Endothelial cell of umbilical vein (primary cell): Measurements from ENCODE around the gene SLC15A3. TPM values are rescaled to one million over a fixed set of nuclear protein-coding genes. Genes with fewer than 3 reads are reported as not detected.

Source experiments
- BruUV-seq: library from RNA; stranded (reverse); fragments of 400-500 nt; replicated peaks from 2 replicates; lab custom pipeline; 2021; lab: Mats Ljungman, UMichigan
- CTCF ChIA-PET: fragments of 300-600, 350-600 bp; sonication (Branson Sonifier 250); formaldehyde crosslinking; loops from one replicate; lab custom pipeline; 2021; ENCODE audit warnings: antibody characterized with exemption, inconsistent platforms; lab: Charles Lee
- POLR2A ChIA-PET: fragments of 300-600, 350-600 bp; sonication (Branson Sonifier 250); formaldehyde crosslinking; loops from one replicate; lab custom pipeline; 2021; ENCODE audit warnings: antibody characterized with exemption, inconsistent platforms; lab: Charles Lee
- DNase-seq: peaks from one replicate; pipeline ENCODE4 v3.0.0-alpha.2; 2011; ENCODE audit warnings: low read depth, low spot score
- FAIRE-seq: peaks from 2 replicates; lab custom pipeline; 2011; peaks lifted over from hg19 to GRCh38; lab: Jason Lieb, UNC
- H2AFZ ChIP-seq: 2 replicates; pipeline ENCODE4 v1.6.0; 2012; ENCODE audit warnings: low read depth, low read length, control low read depth, inconsistent platforms
- H3K27ac ChIP-seq: 2 replicates; pipeline ENCODE4 v1.5.1; 2011; ENCODE audit warnings: low read depth, mild to moderate bottlenecking, control low read depth, low read length, moderate library complexity; ENCODE audit not compliant: insufficient read depth
- H3K27me3 ChIP-seq, 2 experiments: 2 replicates each; pipeline versions ENCODE4 v1.6.0 to v1.6.1; 2011; ENCODE audit warnings: low read length in 2 of 2, mixed read lengths in 1 of 2; ENCODE audit not compliant: control insufficient read depth in 2 of 2, insufficient read depth in 2 of 2
- H3K36me3 ChIP-seq, 2 experiments: 2 replicates in 1 of 2; 3 replicates in 1 of 2; pipeline ENCODE4 v1.5.1; 2011; ENCODE audit warnings: low read length in 2 of 2, mild to moderate bottlenecking in 1 of 2, moderate library complexity in 1 of 2; ENCODE audit not compliant: control insufficient read depth in 2 of 2, insufficient read depth in 2 of 2; ENCODE audit errors: extremely low read depth in 1 of 2
- H3K4me1 ChIP-seq: 3 replicates; pipeline ENCODE4 v1.5.1; 2011; ENCODE audit warnings: mild to moderate bottlenecking, low read length; ENCODE audit not compliant: control insufficient read depth, insufficient read depth; ENCODE audit errors: extremely low read depth
- H3K4me2 ChIP-seq: 2 replicates; pipeline ENCODE4 v1.6.1; 2011; ENCODE audit warnings: low read length, control low read depth, mixed read lengths; ENCODE audit not compliant: insufficient read depth
- H3K4me3 ChIP-seq, 3 experiments: fragments of 200-600 bp in 1 of 3; sonication (generic), shearing (Covaris generic) in 1 of 3; replicated peaks in 1 of 3; 2 replicates each; pipeline ENCODE4 v1.5.1; 2011 to 2016; ENCODE audit warnings: control low read depth in 3 of 3, low read length in 3 of 3, mild to moderate bottlenecking in 2 of 3, inconsistent platforms in 1 of 3, low read depth in 1 of 3, moderate library complexity in 1 of 3; ENCODE audit not compliant: insufficient read depth in 1 of 3
- H3K79me2 ChIP-seq: 2 replicates; pipeline ENCODE4 v1.6.0; 2012; ENCODE audit warnings: low read length, inconsistent platforms; ENCODE audit not compliant: control insufficient read depth, insufficient read depth
- H3K9ac ChIP-seq: replicated peaks from 2 replicates; pipeline ENCODE3; 2011; ENCODE audit warnings: low read length, control low read depth; ENCODE audit not compliant: insufficient read depth; ENCODE audit errors: extremely low read depth
- H3K9me1 ChIP-seq: replicated peaks from 3 replicates; pipeline ENCODE4 v1.6.0; 2011; ENCODE audit warnings: mild to moderate bottlenecking, low read length; ENCODE audit not compliant: control insufficient read depth, insufficient read depth; ENCODE audit errors: extremely low read depth
- H3K9me3 ChIP-seq: replicated peaks from 2 replicates; pipeline ENCODE4 v1.5.1; 2012; ENCODE audit warnings: low read length, inconsistent platforms; ENCODE audit not compliant: control insufficient read depth, insufficient read depth
- H4K20me1 ChIP-seq: replicated peaks from 2 replicates; pipeline ENCODE3; 2011; ENCODE audit warnings: mild to moderate bottlenecking, low read length; ENCODE audit not compliant: control insufficient read depth, insufficient read depth; ENCODE audit errors: extremely low read depth
- EZH2 ChIP-seq: IDR thresholded peaks from 2 replicates; pipeline ENCODE4 v1.6.1; 2012; ENCODE audit warnings: borderline replicate concordance, low read depth, mild to moderate bottlenecking, moderate library complexity, low read length, inconsistent platforms; ENCODE audit not compliant: severe bottlenecking
- FOS ChIP-seq: IDR thresholded peaks from 2 replicates; pipeline ENCODE4 v1.6.1; 2011; ENCODE audit warnings: mild to moderate bottlenecking, low read length, moderate library complexity, borderline replicate concordance; ENCODE audit not compliant: insufficient read depth
- GATA2 ChIP-seq: IDR thresholded peaks from 2 replicates; pipeline ENCODE4 v1.7.0; 2011; ENCODE audit warnings: low read depth, mild to moderate bottlenecking, moderate library complexity, mixed read lengths, low read length; ENCODE audit not compliant: insufficient read length, insufficient read depth
- JUN ChIP-seq: IDR thresholded peaks from 2 replicates; pipeline ENCODE4 v1.6.1; 2011; ENCODE audit warnings: borderline replicate concordance, low read depth; ENCODE audit not compliant: insufficient read length, insufficient read depth
- MYC ChIP-seq: IDR thresholded peaks from one replicate; pipeline ENCODE4 v1.6.1; 2011; ENCODE audit warnings: mild to moderate bottlenecking, low read depth, low read length
- POLR2A ChIP-seq: IDR thresholded peaks from 2 replicates; pipeline ENCODE4 v1.6.1; 2012; ENCODE audit warnings: low read depth, mild to moderate bottlenecking, control low read depth, low read length
- POLR2AphosphoS5 ChIP-seq: IDR thresholded peaks from 2 replicates; pipeline ENCODE4 v1.6.1; 2012; ENCODE audit warnings: low read depth, mild to moderate bottlenecking, control low read depth, low read length, moderate library complexity; ENCODE audit not compliant: insufficient read depth
- dilution Hi-C: fragments of 300-500 bp; cut with MboI; formaldehyde crosslinking; loops from one replicate; pipeline ENCODE4 v1.15.0; 2019; ENCODE audit warnings: low sequenced_read_pairs; ENCODE audit not compliant: extremely low pct_ligation_motif_present
- intact Hi-C: fragments of 100-400 bp; cut with micrococcal nuclease; formaldehyde crosslinking; loops from one replicate; pipeline ENCODE4 v1.10.0; 2022
- polyA plus RNA-seq, 4 experiments: library from polyadenylated mRNA; depleted of rRNA in 3 of 4; stranded (reverse) in 3 of 4; unstranded in 1 of 4; fragments of >200 nt; gene quantifications; 2 replicates each; pipeline versions ENCODE4 v1.2.1 to v1.2.3, GENCODE V29; 2011 to 2012; ENCODE audit warnings: missing spikeins in 1 of 4
- total RNA-seq: library from RNA; stranded (reverse); gene quantifications from 2 replicates; pipeline ENCODE4 v1.2.3, GENCODE V29; 2021
- TF ChIP-seq, protein P1 (sequence below), 2 donors: IDR thresholded peaks; 1 replicate in 1 of 2; 2 replicates in 1 of 2; pipeline ENCODE4 v1.5.1; 2011; ENCODE audit warnings: low read length in 2 of 2, mild to moderate bottlenecking in 2 of 2, moderate library complexity in 2 of 2, control low read depth in 1 of 2, inconsistent platforms in 1 of 2, low read depth in 1 of 2; ENCODE audit not compliant: insufficient read depth in 1 of 2; ENCODE audit errors: extremely low read depth in 1 of 2
- TF ChIP-seq, protein P2 (sequence below): IDR thresholded peaks from 2 replicates; pipeline ENCODE4 v1.6.1; 2011; ENCODE audit not compliant: insufficient read depth, insufficient read length

The SLC15A3 gene
- total and polyA plus RNA-seq, 2 donors (not counting 3 experiments of a cell fraction or from before 2014, with no cell fraction given): 3.3 to 4.4 TPM

DNA sequence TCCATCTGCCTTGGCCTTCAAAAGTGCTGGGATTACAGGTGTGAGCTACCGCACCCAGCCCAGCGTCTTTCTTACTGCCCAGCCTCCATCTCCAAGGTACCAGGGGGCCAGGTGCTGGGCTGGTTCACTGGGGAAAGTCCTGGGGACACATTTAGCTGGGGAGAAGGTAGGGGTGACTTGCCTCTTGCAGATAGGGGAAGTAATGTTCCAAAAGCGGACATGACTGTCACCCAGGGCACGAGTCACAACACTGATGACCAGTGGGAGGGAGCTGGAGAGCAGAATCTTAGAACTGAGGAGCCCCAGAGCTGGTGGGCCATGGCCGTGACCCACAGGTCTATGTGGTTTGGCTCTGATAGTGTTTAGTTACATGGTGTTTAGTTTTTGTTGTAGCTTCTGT lies 2.4 kb upstream of the SLC15A3 start:
- no peak for FAIRE-seq
- H4K20me1 ChIP-seq: no peaks in the 10 kb centered on the region
- no peak overlapping the region for H3K9ac ChIP-seq
- peaks cover 2 to 13% of the 10 kb centered on the region in 2 experiments for H3K27me3 ChIP-seq
- dilution Hi-C loops: no loop called here
- intact Hi-C loops: no loop called here
- no peak overlapping the region for H2AFZ ChIP-seq
- H3K36me3 ChIP-seq: no peaks in the 10 kb centered on the region
- H3K9me1 ChIP-seq: no peaks in the 10 kb centered on the region
- H3K4me1 ChIP-seq: peaks cover 10% of the 10 kb centered on the region
- no peak overlapping the region for H3K4me2 ChIP-seq
- no peak for DNase-seq
- no peak overlapping the region for H3K27ac ChIP-seq
- no peaks in the 10 kb centered on the region for H3K79me2 ChIP-seq
- ChIA-PET CTCF (interaction anchor here (1.0 to 2.0 kb wide), 5 partner anchors 9 to 176 kb away, joined by 3 to 8 read pairs (median 5); no protein-coding TSS in a partner anchor), POLR2A (no interaction called here)
- H3K4me3 ChIP-seq: no peak overlapping the region
- TF ChIP-seq POLR2A (no peak), GATA2 (no peak), JUN (no peak), MYC (no peak), FOS (no peak), EZH2 (no peak), POLR2AphosphoS5 (no peak)
- TF ChIP-seq, protein P1, sequence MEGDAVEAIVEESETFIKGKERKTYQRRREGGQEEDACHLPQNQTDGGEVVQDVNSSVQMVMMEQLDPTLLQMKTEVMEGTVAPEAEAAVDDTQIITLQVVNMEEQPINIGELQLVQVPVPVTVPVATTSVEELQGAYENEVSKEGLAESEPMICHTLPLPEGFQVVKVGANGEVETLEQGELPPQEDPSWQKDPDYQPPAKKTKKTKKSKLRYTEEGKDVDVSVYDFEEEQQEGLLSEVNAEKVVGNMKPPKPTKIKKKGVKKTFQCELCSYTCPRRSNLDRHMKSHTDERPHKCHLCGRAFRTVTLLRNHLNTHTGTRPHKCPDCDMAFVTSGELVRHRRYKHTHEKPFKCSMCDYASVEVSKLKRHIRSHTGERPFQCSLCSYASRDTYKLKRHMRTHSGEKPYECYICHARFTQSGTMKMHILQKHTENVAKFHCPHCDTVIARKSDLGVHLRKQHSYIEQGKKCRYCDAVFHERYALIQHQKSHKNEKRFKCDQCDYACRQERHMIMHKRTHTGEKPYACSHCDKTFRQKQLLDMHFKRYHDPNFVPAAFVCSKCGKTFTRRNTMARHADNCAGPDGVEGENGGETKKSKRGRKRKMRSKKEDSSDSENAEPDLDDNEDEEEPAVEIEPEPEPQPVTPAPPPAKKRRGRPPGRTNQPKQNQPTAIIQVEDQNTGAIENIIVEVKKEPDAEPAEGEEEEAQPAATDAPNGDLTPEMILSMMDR (IDR thresholded peaks at IDR 0.05; ENCODE audit: extremely low read depth in 1 of 2, insufficient read depth in 1 of 2, low read depth in 1 of 2, low read length in 2 of 2): no peak
- TF ChIP-seq, protein P2, sequence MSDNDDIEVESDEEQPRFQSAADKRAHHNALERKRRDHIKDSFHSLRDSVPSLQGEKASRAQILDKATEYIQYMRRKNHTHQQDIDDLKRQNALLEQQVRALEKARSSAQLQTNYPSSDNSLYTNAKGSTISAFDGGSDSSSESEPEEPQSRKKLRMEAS: no peak
- no TSS peak for BruUV-seq
- no peaks in the 10 kb centered on the region for H3K9me3 ChIP-seq
